ENCODE measurements around the gene FAF2.

- TF ChIP-seq POLR2A (IDR thresholded peaks at IDR 0.05) = no peak
- no peak for TF ChIP-seq CTCF (IDR thresholded peaks at IDR 0.05)
- TF ChIP-seq POLR2AphosphoS5 (IDR thresholded peaks at IDR 0.05) = no peak
- no peak for TF ChIP-seq EP300 (IDR thresholded peaks at IDR 0.05)
These were observed 52.3 kb downstream of the FAF2 start for GRCh38 chr5:176500511-176500910.

All from gastroesophageal sphincter (tissue), 3 donors.